ENCODE measurements around the gene LRFN3. TPM values are rescaled to one million over a fixed set of nuclear protein-coding genes. Genes with fewer than 3 reads are reported as not detected.
A peak's percentile ranks its signal among the peaks of the same experiment; 100 is the strongest.

The LRFN3 gene
- total RNA-seq, 1 donor, result 3.5 TPM

DNA sequence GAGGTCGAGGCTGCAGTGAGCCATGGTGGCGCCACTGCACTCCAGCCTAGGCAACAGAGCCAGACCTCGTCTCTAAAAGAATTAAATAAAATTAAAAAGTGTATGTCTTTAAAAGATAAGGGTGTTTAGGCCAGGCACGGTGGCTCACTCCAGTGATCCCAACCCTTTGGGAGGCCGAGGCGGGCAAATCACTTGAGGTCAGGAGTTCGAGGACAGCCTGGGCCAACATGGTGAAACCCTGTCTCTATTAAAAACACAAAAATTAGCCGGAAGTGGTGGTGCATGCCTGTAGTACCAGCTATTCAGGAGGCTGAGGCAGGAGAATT is 51.4 kb downstream of the LRFN3 start:
- TF ChIP-seq, protein P1, sequence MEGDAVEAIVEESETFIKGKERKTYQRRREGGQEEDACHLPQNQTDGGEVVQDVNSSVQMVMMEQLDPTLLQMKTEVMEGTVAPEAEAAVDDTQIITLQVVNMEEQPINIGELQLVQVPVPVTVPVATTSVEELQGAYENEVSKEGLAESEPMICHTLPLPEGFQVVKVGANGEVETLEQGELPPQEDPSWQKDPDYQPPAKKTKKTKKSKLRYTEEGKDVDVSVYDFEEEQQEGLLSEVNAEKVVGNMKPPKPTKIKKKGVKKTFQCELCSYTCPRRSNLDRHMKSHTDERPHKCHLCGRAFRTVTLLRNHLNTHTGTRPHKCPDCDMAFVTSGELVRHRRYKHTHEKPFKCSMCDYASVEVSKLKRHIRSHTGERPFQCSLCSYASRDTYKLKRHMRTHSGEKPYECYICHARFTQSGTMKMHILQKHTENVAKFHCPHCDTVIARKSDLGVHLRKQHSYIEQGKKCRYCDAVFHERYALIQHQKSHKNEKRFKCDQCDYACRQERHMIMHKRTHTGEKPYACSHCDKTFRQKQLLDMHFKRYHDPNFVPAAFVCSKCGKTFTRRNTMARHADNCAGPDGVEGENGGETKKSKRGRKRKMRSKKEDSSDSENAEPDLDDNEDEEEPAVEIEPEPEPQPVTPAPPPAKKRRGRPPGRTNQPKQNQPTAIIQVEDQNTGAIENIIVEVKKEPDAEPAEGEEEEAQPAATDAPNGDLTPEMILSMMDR (IDR thresholded peaks at IDR 0.05; ENCODE audit: insufficient read depth, low read depth, low read length), result no peak
- no peak for DNase-seq (ENCODE audit: low read depth)
- no peak overlapping the region for H3K4me3 ChIP-seq (ENCODE audit: low read depth, low read length)

DNA sequence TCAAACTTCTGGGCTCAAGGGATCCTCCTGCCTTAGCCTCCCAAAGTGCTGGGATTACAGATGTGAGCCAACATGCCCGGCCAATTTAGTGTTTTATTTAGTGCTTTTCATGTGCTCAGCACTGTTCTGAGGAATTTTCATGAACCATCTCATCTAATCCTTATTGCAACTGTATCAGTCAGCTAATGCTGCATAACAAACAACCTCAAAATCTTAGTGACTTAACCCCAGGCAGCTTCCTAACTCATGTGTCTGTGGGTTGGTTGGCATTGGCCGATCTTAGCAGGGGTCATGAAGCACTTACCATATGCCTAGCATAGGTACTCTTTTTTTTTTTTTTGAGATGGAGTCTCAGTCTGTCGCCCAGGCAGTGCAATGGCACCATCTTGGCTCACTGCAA is 52.6 kb downstream of the LRFN3 start:
- no peak for DNase-seq (ENCODE audit: low read depth)
- no peak overlapping the region for H3K4me3 ChIP-seq (ENCODE audit: low read depth, low read length)

DNA sequence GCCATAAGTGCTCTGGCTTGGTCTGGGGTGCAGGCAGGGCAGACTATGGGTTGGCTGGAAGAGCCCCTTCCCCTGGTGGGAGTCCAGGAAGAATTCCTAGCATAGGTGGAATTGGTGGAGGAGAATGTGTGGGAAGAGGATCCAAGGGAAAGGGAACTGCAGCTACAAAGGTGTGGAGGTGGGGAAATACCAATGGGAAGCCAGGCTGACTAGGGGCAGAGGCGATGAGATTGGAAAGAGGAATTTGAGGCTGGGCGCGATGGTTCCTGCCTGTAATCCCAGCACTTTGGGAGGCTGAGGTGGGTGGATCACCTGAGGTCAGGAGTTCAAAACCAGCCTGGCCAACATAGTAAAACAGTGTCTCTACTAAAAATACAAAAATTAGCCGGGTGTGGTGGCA is 54.0 kb downstream of the LRFN3 start:
- no peak overlapping the region for H3K4me3 ChIP-seq (ENCODE audit: low read depth, low read length)
- DNase-seq (ENCODE audit: low read depth), result no peak
- TF ChIP-seq, protein P1 (IDR thresholded peaks at IDR 0.05; ENCODE audit: insufficient read depth, low read depth, low read length), result no peak

More for the DNA sequence above, 52.6 kb downstream of the LRFN3 start:
- TF ChIP-seq, protein P1 (IDR thresholded peaks at IDR 0.05; ENCODE audit: insufficient read depth, low read depth, low read length), result no peak

DNA sequence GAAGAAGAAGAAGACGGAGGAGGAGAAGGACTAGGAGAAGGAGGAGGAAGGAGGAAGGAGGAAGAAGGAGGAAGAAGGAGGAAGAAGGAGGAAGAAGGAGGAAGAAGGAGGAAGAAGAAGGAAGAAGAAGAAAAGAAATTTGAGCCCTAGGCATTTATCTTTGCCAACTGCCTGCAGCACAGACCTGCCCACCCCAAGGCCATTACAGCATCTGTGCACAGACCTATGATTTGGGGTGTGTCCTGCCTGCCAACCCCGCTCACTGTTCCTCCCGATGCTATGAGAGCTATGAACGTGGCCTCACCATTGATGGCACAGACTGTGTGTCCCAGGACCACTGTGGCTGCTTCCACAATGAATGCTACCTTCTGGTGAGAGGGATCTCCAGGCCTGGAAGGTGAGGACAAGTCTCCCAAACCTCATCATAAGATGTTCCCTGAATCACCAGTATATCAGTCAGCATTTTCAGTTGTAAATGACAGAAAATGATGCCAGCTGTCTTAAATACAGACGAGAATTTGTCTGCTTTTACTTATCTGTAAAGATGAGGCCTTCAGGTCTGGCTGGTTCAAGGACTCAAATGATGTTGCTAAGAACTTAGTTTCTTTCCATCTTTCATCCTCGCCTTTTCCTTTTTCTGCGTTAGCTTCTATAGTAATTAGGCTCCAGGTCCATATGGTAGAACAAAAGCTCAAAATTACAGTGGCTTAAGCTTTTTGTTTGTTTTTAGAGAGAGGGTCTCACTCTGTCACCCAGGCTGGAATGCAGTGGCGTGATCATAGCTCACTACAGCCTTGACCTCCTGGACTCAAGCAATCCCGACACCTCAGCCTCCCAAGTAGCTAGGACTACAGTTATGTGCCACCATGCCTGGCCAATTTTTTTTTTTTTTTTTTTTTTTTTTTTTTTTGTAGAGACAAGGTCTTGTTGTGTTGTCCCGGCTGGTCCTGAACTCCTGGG is 54.9 kb downstream of the LRFN3 start:
- no peak for DNase-seq (ENCODE audit: low read depth)
- TF ChIP-seq, protein P1 (IDR thresholded peaks at IDR 0.05; ENCODE audit: insufficient read depth, low read depth, low read length), result no peak
- no peak overlapping the region for H3K4me3 ChIP-seq (ENCODE audit: low read depth, low read length)

DNA sequence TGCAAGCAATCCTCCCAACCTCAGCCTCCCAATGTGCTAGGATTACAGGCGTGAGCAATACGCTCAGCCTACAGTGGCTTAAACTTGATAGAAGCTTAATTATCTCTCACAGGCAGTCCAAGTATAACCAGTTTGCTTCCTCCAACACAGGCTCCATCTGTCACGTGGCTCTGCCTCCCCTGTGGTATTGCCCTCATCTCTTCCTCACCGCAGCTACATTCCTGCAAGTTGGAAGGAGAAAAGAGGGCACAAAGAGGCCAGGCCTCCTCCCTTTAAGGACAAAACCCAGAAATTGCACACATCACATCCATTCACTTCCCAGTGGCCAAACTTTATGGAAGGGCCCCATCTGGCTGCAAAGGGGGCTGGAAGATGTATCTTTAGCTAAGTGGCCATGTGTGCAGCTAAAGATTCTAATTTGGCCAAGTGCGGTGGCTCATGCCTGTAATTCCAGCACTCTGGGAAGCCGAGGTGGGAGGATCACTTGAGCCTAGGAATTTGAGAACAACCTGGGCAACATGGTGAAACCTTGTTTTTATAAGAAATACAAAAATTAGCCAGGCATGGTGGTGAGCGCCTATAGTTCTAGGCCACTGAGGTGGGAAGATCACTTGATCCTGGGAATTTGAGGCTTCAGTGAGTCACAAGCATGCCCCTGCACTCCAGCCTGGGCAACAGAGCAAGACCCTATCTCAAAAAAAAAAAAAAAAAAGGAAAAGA is 55.7 kb downstream of the LRFN3 start:
- H3K4me3 ChIP-seq (ENCODE audit: low read depth, low read length), result no peak overlapping the region
- DNase-seq (ENCODE audit: low read depth), result peak; percentile 29

DNA sequence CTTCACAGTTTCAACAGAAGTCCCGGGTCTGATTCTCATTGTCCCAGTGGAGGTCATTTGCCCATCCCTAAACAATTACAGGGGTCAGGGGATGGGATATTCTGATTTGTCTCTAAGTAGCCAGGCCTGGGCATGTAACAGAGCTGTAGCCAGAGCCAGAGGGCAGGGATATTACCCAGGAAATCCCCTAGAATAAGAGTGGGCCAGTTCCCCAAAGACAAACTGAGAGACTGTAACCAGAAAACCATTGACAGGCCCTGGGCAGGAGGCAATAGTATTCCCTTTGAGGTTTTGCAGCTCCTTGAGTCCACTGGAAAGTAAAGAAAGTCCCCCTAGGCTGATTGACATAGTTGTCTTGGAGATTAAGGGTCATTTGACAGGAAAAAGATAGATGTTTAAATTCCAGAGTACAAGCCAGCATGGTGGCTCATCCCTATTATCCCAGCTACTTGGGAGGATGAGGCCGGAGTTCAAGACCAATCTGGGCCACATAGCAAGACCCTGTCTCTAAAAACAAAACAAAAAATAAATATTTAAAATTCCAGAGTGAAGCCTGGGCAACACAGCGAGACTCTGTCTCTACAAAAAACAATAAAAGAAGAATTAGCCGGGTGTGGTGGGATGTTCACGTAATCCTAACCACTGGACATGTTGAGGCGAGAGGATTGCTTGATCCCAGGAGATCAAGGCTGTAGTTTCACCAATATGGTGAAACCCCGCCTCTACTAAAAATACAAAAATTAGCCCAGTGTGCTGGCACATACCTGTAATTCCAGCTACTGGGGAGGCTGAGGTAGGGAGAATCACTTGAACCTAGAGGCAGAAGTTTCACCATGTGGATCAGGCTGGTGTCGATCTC is 57.0 kb downstream of the LRFN3 start:
- TF ChIP-seq, protein P1 (IDR thresholded peaks at IDR 0.05; ENCODE audit: insufficient read depth, low read depth, low read length), result no peak
- no peak overlapping the region for H3K4me3 ChIP-seq (ENCODE audit: low read depth, low read length)
- DNase-seq (ENCODE audit: low read depth), result no peak

More for the DNA sequence above, 55.7 kb downstream of the LRFN3 start:
- TF ChIP-seq, protein P1 (IDR thresholded peaks at IDR 0.05; ENCODE audit: insufficient read depth, low read depth, low read length), result no peak

Measured in fibroblast of villous mesenchyme (primary cell).